DND-41 (cell line): Measurements from ENCODE around the gene TMEM92.

Experiments used
- CTCF ChIP-seq: IDR thresholded peaks from 2 replicates; pipeline ENCODE4 v1.5.1; 2012; ENCODE audit warnings: borderline replicate concordance, low read length, moderate library complexity, mild to moderate bottlenecking; ENCODE audit not compliant: poor library complexity, severe bottlenecking; ENCODE audit errors: extremely low read depth
- EZH2 ChIP-seq: IDR thresholded peaks from 3 replicates; pipeline ENCODE4 v1.6.1; 2012; ENCODE audit warnings: borderline replicate concordance, low read depth, mild to moderate bottlenecking, moderate library complexity, low read length, inconsistent platforms; ENCODE audit not compliant: severe bottlenecking

GRCh38 chr17:50308666-50309065, 34.4 kb downstream of the TMEM92 start:
- no peak for TF ChIP-seq CTCF
- TF ChIP-seq EZH2: no peak
